Ramos (cell line): ENCODE measurements around the gene MFAP4.

Experiments
- in situ Hi-C: fragments of 300-500 bp; cut with MboI; formaldehyde crosslinking; loops from one replicate; pipeline ENCODE4 v1.14.3; 2022; ENCODE audit warnings: low sequenced_read_pairs; ENCODE audit not compliant: unreplicated experiment

The MFAP4 gene

GRCh38 chr17:19341211-19341631, 45.8 kb downstream of the MFAP4 start:
- in situ Hi-C loops = no loop called here

DNA sequence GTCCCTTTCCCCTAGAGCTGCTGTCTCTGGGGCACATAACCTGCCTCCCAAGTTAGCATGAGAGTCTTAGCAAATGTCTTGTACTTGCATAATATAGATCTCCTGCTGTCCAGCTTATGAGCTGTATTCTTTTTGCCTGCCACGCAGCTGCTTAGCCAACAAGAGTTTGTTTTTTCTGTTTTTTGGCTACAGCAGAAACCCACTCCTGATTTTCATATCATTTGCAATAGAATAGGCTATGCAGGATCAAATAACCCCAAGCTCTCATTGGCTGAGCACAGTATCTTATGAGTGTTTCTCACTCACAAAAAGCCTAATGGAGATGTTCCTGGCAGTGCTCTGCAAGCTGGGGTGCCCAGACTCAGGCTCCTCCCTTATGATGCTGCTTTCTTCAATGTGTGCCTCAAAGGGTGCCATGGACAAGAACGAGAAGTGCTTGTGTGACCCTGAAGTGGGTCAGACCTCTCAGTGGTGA, 47.6 kb downstream of the MFAP4 start:
- in situ Hi-C loops = no loop called here

DNA sequence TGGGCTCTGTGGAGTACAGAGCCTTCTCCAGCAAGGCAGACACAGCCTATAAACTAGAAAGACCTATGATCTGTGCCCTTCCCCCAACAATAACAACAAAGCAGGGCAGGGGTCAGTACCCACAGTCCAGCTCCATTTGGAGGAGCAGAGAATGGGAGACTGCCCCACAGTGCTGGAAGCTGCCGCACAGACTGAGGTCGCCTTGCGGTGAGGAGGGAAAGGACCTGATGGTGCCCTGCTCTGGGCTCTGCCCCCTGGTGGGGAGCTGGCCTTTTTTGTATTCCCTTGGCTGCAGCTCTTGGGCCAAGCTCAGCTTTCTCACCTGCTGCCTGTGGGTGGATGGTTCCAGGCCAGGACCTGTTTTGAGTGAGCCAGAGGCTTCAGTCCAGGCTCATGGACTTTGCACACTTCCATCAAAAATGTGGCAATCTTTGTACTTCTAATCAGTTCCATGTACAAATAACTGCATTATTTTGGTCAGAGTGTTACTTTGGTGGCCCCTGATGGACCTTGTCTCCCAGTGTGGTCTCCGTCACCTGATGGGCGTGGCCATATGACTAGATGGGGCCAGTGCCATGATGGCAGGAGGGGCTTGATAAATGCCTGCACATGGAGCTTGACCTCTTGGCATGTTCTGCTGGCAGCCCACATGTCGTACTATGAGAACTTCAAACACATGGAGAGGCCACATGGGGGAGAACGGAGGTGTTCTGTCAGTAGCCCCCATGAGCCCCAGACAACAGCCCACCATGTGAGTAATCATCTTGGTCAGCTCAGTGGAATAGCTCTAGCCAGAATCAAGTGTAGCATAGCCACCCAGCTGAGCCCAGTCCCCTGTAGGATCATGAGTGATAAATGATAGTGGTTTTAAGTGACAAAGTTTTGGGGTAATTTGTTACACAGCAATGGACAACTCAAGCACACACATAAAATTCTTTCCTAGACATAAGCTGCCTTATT, 48.7 kb downstream of the MFAP4 start:
- in situ Hi-C loops = no loop called here

- in situ Hi-C loops = no loop called here
Observed at GRCh38 chr17:19337712-19338023, 49.3 kb downstream of the MFAP4 start.

DNA sequence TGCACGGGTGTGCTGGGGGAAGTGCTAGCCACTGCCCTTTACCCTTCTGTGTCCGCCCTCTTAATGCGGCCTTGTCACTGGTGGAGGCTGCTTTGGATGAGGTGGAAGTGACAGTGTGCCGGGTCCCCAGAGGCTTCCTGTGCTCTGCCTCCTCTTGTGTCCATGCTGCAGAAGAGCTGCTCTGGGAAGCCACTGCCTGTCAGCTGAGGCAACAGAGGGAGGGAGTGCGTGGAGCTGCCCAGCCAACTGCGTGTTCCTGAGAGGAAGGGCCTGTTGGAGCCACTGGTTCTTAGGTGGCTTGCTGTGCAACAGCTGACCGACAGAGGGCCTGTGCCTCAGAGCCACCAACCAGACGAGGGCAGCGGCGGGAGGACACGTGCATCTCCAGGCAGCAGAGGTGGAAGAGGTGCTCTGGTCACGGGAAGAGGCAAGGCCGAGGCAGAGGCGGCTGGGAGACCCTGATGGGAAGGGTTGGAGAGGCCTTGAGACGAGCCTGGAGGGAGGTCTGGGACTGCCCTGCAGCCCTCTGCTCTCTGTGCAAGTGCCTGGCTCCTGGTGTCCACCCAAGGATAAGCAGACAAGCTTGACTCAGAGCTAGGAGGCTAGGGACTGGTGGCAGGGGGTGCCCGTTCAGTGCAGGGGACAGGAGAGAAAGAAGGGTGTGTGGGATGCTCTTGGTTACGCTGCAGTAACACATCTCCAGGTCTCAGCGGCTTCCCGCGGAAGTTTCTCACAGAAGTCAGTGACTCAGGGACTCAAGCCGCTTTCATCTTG, 49.9 kb downstream of the MFAP4 start:
- in situ Hi-C loops = no loop called here

DNA sequence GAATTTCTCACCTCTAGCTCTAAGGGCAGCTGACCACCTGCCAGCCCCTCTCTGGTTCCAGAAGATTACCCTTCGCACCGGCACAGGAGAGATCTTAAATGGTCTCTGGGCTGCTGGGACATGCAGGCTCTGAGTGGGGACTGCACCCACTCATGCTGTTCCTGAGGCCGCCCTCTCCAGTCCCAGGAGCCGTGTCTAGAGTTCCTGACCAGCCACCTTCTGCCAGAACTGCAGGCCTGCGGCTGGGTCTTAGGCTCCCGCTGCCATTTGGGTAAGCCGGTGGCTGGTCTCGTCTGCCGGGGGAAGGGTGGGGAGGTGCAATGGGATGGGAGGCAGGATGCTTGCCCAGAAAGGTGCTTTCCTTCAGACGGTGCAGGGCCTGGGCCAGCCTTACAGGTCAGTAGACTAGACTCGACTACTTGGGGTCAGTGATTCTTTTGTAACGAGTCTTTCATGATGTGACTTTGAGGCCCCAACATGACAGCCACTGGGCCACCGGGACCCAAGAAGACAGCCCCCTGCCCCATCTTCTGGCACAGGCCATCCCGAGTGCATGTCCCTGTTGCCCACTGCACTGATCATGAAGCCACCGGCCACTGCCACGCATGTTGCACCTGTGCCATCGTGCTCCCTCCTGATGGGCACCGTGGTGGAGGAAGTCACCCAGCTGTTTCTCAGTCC, 50.9 kb downstream of the MFAP4 start:
- in situ Hi-C loops = no loop called here

DNA sequence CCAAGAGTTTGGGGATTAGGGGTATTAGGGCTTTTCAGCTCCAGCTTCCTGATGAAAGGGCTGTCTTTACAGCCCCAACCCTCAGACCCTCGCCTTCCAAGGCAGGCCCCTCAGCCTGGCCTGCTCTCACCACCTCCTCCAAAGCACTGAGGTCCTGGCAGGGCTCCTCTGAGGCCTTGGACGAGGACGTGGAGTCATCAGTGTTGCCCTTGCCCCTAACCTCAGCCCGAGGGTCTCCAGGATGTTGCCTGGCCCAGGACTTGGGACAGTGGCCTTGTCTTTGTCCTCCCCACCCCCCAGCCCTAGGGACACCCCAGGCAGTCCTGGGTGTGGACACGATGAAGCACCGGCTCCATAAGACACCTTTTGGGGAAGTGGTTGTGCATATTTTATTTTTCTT, 52.7 kb downstream of the MFAP4 start:
- in situ Hi-C loops = no loop called here

- in situ Hi-C loops = no loop called here
Observed at GRCh38 chr17:19333736-19334290, 53.2 kb downstream of the MFAP4 start.
